Breast epithelium (tissue), 3 donors: ENCODE results near the gene ZNF486.

Experiments used
- CTCF ChIP-seq, 3 donors: fragments of 450-650 bp; IDR thresholded peaks; one replicate each; pipeline ENCODE4 v1.5.1; 2016 to 2017; ENCODE audit warnings: antibody characterized with exemption in 3 of 3, mild to moderate bottlenecking in 3 of 3, moderate library complexity in 3 of 3
- POLR2A ChIP-seq: fragments of 450-650 bp; IDR thresholded peaks from one replicate; pipeline ENCODE4 v1.6.1; 2016; ENCODE audit warnings: antibody characterized with exemption, mild to moderate bottlenecking, moderate library complexity
- POLR2AphosphoS5 ChIP-seq, 3 donors: sonication (generic); formaldehyde crosslinking; IDR thresholded peaks; one replicate each; pipeline ENCODE4 v1.6.1; 2017; ENCODE audit warnings: antibody characterized with exemption in 3 of 3

GRCh38 chr19:20164456-20164855, 2.6 kb upstream of the ZNF486 start:
- TF ChIP-seq CTCF (IDR thresholded peaks at IDR 0.05) = no peak
- TF ChIP-seq POLR2A = no peak
- no peak for TF ChIP-seq POLR2AphosphoS5 (IDR thresholded peaks at IDR 0.05)
